GM21526 (cell line): Measurements from ENCODE around the gene ARL6.
"Not testable (repeated sequence)": the region's sequence is repeated elsewhere in the genome, so short reads cannot be mapped to it uniquely, and the experiment has no call there.

Experiments used
- ATAC-seq: cut with Tn5 transposase; IDR thresholded peaks from one replicate; pipeline ENCODE4 v1.9.1; 2021; ENCODE audit warnings: moderate library complexity; ENCODE audit not compliant: unreplicated experiment, low FRiP score

ARL6 gene

GRCh38 chr3:97821287-97821773 is 56.8 kb downstream of the ARL6 start:
- peak; percentile 56 for ATAC-seq

GRCh38 chr3:97821774-97822358 is 57.3 kb downstream of the ARL6 start, which contains the start of gene CRYBG3:
Gene CRYBG3 (plus strand): TSS chr3:97822011. CDS start chr3:97822207, 196 bp downstream.
- ATAC-seq = peak; percentile 99

GRCh38 chr3:97822359-97822775 is 57.8 kb downstream of the ARL6 start:
- ATAC-seq = peak; percentile 24

GRCh38 chr3:97823046-97824004 is 58.8 kb downstream of the ARL6 start:
- no peak for ATAC-seq

GRCh38 chr3:97825101-97825500 is 60.5 kb downstream of the ARL6 start:
- ATAC-seq = no peak

GRCh38 chr3:97827741-97828471 is 63.3 kb downstream of the ARL6 start:
- ATAC-seq = no peak

- ATAC-seq = no peak
Observed at GRCh38 chr3:97829198-97829597, 64.6 kb downstream of the ARL6 start.

GRCh38 chr3:97830638-97831037 is 66.1 kb downstream of the ARL6 start:
- no peak for ATAC-seq

GRCh38 chr3:97831140-97831539 is 66.6 kb downstream of the ARL6 start:
- ATAC-seq = no peak

GRCh38 chr3:97833184-97833583 is 68.6 kb downstream of the ARL6 start:
- ATAC-seq = not testable (repeated sequence)

- no peak for ATAC-seq
Observed at GRCh38 chr3:97835761-97836160, 71.2 kb downstream of the ARL6 start.

GRCh38 chr3:97838393-97838792 is 73.8 kb downstream of the ARL6 start:
- ATAC-seq = no peak

- ATAC-seq = no peak
Observed at GRCh38 chr3:97839944-97840343, 75.4 kb downstream of the ARL6 start.

- no peak for ATAC-seq
Observed at GRCh38 chr3:97841304-97841703, 76.7 kb downstream of the ARL6 start.

GRCh38 chr3:97841956-97842355 is 77.4 kb downstream of the ARL6 start:
- no peak for ATAC-seq

- no peak for ATAC-seq
Observed at GRCh38 chr3:97848779-97849178, 84.2 kb downstream of the ARL6 start.
